GM19025 (cell line): ENCODE measurements around the gene AKAP13.

ENCODE experiments used
- ATAC-seq: cut with Tn5 transposase; IDR thresholded peaks from one replicate; pipeline ENCODE4 v1.9.1; 2021; ENCODE audit warnings: mild to moderate bottlenecking, low read depth, moderate library complexity; ENCODE audit not compliant: unreplicated experiment

AKAP13 gene

DNA sequence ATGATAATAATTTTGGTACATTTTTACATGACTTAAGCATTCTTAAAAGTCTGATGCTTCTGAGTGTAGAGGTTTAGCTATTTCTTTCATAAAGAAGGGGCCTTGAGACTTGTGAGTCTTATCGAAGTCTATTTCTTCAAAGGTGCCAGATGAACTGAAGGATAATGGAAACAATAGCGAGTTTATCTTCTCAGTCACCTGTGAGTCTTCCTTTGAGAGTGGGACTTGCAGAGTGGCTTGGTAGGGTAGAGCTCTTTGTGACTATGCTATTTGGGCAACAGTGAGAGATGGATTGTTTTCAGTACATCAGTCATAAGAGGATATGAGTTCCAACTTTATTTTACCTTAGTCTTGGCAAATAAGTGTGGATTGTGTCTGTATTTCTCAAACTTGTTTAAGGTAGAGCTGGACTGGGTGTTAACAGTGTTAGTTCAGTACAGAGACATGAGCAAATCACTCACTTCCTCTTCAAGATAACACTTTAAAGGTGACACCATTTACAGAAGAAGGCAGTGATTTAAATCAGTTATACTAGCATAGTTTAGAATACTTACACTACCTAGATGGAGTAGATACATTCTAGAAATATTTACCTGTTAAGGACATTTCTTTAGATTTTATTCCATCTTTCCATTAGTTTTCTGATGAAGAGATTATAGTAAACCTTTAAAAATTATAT is 3.2 kb downstream of the AKAP13 start:
- ATAC-seq, result no peak

DNA sequence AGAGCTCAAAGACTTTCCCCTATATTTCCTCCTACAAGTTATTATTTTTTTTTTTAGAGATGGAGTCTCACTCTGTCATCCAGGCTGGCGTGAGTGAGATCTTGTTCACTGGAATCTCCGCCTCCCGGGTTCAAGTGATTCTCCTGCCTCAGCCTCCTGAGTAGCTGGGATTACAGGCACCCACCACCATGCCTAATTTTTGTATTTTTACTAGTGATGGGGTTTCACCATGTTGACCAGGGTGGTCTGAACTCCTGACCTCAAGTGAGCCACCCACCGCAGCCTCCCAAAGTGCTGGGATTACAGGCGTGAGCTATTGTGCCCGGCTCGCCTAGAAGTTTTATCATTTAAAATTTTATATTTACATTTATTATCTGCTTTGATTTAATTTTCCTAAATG is 5.9 kb downstream of the AKAP13 start:
- no peak for ATAC-seq

DNA sequence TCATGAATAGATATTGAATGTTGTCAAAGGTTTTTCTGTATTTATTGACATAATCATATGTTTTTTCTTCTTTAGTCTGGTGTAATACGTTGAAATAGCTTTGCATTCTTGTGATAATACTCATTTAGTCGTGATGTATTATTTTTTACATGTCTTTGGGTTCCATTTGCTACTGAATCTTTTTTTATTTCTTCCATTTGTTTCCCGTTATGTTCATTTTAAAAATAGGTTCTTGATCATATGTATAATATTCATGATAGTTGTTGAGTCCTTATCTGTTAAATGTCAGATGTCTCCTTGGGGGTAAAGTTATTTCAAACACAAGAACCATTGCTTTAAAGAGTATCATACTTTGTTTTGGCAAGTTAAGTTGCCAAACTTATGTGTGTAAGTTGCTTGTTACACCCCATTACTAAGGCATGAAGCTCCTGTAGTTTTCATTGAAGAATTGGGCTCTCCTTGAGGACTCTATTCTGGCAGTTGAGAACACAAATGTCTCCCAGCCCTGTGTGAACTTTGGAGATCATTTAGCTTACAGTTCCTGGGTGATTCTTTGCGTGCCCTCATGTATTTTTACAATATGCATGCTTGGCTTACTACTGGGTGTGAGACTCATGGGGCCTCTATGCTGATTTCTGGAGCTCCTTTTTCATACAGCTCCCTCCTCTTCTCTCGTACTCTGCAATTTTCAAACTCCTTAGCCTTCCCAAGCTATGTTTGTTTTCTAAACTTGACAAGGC is 8.3 kb downstream of the AKAP13 start:
- ATAC-seq, result no peak

DNA sequence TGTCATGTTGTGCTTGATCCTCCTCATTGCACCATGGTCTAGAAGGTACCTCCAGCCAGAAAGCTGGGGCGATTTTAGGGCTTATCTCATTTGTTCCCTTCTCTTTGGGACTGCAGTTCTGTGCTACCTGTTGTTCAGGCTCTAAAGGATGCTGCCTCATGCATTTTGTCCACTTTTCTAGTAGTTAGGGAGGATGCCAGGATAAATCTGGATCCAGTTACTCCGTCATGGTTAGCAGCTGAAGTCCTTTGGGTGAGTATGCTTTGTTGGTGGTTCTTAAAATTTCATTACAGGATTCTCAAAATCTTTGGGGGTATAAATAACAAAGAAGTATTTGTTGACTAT is 8.9 kb downstream of the AKAP13 start:
- ATAC-seq, result no peak

DNA sequence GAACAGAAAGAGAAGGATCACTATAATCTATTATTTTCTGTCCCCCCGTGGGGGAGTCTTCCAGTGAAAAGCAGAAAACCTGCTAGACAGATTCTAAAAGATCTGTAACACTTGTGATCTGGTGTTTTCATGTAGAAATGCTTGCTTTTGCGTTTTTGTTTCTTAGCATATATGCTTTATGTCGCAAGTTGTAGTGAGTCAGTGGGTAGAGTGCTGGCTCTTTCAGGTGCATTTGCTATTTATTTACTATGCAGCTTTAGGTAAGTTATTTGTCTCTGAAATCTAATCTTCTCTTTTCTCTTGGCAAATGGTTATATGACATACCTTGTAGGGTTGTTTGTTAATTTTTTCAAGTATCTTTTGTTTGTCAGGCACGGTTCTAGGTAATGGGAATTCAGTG is 9.4 kb downstream of the AKAP13 start:
- ATAC-seq, result no peak

DNA sequence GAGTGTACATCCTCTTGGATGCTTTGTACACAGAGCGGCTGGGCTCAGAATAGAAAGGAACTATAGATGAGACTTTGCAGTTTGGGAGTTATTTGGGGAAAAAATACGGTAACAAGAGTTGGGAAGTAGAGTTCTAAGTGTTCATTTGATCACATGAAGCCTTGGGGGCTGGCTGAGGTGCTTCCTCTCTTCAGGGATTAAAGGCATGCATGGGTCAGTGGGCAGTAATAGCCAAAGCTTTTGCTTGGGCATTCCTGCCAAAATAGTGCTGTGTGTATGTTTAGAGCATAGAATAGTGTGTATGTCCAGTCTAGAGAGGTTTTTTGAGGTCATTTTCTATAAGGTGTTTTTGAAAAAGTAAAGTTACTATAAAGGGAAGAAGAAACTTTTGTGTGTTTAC is 12.8 kb downstream of the AKAP13 start:
- ATAC-seq, result no peak

DNA sequence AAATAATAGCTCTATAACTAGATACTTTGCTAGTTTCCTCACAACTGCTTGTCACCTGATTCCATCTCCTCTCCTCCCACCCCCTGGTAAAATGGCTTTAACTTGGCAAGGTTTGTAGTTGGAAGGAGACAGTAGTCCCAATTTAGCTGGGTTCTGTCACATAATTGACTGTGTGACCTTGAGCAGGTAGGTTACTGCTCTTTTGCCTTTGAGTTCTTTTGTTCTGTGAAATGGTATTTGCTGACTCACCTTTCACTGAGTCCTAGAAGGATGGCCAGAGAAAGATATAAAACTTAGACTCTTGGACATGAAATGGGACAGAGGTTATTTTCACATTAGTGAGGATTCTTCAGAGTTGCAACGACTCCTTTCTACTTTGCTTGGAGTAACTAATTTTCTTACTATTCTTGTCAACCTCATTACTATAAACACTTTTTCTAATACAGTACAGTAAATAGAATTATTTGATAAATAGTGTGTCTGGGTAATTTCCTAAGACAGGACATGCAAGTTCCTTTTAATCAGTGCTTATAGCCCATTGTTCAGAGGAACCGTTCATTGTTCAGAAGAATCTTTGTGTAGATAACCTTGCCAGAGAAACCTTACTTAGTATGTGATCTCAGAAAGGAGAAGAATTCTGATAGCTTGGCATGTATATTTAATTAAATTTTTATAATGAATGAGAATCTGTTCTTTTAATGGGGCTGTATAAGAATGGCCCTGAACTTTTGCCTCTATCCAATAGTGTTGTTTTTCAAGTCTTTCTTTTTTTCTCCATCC is 14.3 kb downstream of the AKAP13 start:
- no peak for ATAC-seq

DNA sequence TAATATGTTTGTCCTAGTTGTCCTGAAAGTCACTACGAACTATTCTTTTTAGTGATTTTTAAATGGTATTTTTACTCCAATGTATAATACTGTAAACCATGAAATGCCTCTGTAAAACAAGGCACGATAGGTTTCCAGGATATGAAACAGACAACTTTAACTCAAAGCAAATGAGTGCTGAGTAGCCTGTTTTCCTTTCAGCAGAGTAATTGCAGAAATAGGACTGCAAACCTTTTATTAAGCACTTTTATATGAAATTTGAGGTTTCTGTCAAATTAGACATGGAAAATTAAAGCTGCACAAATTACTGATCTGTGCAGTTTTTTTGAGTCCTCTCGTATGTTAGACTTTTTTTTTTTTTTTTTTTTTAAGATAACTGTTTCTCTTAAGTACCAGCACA is 16.2 kb downstream of the AKAP13 start:
- no peak for ATAC-seq

DNA sequence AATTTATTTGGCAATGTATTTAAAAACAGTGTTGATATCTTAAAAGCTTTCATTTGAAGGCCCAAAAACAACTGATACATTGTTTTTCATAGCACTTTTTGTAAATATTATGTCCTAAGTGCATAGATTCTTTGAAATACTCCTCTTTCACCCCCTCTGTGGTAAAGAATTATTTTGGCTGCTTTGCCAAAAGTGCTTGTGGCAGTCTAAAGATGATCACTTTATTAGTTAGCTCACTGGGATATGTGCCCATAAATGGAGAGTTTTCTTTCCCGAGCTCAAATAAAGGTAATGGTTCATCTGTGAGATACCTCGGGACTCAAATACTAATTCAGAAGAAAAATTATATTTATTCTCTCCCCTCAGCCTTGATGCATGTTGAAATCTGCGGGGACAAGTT is 16.7 kb downstream of the AKAP13 start:
- ATAC-seq, result no peak

DNA sequence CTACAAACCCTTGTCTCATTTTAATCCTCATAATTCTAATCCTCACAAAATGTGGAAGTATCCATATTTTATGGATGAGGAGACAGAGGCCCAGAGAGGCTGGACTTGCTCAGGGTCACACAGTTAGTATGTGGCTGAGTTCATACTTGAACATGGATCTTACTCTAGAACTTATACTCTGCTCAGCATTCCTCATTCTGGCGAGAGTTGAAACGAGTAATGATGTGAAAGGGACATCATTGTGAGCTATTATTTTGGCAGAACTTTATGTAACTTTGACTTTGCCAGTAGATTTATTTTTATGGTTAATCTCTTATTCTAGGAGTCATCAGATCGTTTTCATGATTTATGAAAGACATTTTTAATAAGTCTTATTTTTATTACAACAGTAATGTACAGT is 17.5 kb downstream of the AKAP13 start:
- ATAC-seq, result no peak

DNA sequence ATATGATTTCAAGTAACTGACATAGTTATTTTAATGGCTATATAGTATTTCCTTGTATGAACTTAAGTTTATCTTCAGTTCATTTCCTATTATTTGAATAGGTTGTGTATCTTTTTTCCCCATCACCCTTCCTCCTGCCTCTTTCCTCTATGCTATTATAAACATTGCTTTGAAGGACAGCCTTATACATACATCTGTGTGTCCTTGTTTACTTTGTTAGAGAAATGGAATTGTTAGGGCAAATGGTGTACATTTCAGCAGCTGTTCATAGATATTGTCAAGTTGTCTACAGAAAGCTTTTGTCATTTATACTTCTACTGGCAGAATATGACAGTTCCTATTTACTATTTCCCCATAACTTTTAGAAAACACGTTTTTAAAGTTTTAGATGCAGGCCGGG is 18.4 kb downstream of the AKAP13 start:
- ATAC-seq, result no peak

DNA sequence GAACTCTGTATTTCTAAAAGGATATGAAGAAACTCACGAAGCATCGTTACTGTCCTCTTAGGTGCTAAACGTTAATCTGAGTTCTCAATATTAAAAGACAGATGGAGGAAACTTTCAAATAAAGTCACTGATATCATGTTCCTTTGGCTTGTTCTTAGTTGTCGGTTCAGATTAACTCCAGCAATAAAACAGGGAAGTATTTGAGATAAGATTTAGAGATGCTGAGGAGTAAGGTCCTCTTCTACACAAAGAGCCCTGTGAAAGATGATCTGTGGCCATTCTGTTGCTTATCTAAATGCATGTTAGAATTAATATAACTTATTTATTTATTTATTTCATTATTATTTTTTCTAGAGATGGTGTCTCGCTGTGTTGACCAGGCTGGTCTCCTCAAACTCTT is 19.2 kb downstream of the AKAP13 start:
- no peak for ATAC-seq

DNA sequence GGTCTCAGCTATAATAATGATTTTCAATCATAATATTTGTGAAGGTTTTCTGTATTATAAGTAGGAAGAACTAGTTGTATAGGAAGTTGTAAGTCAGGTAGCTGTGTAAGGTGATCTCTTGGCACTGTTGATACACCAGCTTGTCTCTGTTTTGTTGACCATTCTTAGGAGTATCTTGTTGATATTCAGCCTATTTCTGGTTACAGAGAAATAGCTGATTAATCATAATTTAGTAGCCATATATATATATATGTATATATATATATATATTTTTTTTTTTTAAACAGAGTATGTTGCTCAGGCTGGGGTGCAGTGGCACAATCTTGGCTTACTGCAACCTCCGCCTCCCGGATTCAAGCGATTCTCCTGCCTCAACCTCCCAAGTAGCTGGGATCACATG is 20.2 kb downstream of the AKAP13 start:
- no peak for ATAC-seq

DNA sequence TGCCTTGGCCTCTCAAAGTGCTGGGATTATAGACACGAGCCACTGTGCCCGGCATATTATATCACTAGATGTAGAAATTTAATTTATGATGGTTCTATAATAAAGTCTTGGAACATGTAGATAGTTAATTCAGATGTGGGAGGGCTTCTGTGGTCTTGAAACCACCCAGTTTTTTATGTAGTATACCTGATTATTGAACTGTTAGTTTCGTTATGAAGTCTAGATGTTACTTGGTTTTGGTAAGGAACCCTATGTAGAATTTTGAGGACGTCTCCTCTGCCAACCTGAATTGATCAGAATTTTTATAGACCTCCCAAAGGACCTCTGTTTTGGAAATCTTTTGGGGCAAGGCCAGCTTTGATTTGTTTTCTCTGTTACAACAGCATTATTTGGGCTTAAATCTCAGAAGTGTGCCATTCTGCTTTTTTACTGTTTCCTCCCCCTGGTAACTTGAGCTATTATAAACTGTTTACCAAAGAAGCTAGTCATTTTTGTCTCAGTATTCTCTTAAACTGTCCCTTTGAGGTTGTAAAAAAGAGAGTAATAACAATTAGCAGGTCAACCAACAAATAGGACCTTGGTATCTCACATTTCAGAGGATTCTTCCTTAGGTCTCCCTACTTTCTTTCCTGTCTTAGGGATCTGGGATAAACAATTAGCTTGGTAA is 20.8 kb downstream of the AKAP13 start:
- no peak for ATAC-seq

DNA sequence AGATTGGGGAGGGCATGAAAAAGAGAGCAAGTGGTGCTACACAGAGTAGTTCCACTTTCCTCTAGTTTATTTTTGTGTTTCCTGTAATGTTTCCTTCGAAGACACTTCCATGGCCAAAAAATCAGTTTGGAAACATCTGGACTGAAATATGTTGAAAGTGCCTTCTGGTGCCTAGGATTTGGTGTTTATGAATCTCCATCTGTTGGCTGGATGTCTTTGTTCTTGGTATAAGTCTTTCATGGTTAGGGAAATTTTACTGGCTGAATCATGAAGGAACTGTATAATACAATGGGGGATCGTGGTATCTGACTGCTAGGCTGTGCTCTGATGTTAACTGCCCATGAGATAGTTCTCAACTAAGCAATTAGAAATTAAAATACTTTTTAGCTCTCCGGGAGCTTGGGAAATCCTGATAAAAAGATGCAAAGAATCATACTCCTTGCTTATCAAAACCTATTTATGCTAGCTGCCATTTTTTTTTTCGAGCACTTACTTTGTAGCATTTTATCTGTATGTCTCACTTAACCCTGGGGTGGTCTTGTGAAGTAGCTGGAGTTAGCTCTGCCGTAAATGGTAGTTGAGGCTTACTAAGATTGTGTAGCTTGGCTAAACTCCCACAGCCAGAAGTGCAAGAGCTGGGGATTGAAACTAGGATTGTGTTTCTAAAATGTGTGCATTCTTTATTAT is 21.9 kb downstream of the AKAP13 start:
- no peak for ATAC-seq

DNA sequence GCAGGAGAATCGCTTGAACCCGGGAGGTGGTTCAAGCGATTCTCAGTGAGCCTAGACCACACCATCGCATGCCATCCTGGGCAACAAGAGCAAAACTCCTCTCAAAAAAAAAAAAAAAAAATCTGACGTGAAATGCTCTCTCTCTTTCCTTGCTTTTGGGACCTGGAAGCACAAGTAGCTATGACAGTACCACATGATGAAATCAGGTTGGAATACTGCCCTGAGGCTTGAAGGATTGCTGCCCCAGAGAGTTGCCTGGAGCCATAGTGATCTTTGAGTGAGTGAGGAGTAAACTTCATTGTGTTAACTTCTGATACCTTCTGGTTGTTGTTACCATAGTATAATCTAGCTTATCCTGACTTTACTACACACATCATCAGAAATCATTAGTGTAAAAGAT is 23.3 kb downstream of the AKAP13 start:
- ATAC-seq, result no peak

DNA sequence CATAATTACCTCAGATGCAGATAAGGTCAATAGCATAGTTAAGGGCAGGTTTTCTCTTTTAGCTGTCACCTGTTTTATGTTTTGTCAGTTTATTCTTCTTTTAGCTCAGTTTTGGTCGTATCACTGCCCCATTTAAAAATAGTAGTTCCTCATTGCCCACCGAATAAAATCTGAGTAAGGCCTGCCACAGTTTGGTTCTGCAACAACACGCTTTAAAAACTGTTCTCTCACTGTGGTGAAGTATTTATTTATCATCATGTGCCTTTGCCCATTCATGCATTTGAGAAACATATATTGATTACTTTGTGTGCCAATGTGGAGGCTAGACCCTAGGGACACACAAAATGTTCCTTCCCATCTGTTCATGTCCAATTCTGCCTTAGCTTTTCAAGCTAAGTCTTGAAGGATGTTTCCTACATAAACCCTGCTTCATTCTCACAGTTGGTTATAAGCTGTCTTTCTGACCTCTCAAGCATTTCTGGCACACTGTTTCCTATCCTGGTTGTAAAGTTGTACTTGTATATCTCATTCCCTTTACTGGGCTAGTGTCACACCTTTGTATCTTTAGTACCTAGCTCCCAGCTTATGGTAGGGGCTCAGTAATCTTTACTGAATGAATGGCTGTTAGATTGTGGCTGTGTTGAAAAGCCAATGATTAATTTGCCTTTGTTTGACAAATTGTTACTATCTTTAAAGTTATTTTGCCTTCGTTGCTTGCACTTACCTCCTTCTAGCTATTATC is 23.9 kb downstream of the AKAP13 start:
- ATAC-seq, result no peak

DNA sequence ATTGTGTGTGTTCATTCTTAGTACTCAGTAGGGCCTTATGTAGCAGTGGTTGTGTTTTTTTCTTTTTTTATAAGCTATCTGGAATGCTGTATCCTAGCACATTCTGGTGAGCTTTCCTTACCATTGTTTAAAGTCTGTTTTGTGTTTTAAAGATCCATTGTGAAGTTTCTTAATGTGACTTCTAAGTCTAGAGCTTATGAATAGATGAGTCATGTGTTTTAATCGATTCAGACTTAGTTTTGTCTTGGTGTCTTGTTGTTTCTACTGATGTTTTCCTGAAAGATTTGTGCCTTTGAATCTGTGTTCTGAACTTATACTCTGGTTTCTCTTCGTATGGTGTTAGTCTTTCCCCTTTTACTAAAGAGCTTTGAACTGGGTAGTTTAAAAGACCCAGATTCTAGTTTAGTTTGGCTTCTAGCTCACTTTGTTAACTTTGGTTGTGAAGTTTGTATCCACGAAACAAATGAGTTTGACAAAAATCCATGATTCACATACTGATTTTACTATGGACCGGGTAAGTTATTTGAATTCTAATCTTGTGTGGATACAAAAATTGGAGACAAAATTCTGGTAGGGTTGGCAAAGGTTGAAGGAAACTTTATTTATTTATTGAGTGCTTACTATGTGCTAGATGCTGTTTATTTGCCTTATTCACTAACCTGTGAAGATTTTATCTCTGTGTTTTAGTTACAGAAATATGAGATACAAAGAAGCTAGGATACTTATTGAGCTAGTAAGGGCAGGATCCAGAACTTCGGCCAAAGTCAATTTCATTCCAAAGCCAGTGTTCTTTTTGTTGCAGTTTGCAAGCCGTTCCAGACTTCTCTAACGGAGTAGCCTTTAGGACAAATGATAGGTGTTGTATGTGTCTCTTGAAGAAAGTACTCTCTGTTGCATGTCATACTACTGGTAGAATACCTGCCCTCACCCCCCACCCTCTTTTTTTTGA is 24.8 kb downstream of the AKAP13 start:
- no peak for ATAC-seq

DNA sequence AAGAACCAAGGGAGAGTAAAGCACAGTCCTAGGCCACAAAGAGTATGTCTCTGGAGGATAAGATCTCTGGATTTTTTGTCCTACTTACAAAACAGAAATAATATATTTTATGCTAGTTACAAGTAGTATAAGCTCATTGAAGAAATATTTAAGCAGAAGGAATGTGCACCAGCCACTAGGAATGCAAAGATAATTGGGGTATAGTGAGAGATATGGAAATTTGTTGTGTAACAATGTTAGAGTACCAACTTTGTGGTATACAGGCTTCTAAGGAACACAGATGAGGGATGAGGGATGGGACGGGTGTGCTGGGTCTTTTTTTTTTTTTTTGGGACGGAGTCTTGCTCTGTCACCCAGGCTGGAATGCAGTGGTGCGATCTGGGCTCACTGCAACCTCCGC is 26.5 kb downstream of the AKAP13 start:
- ATAC-seq, result no peak
